ENCODE results near the gene RANBP3L.
"Not testable (repeated sequence)": the region's sequence is repeated elsewhere in the genome, so short reads cannot be mapped to it uniquely, and the experiment has no call there.

Gene RANBP3L

GRCh38 chr5:36202521-36202961 is 99.2 kb downstream of the RANBP3L start:
- DNase-seq: no peak

DNA sequence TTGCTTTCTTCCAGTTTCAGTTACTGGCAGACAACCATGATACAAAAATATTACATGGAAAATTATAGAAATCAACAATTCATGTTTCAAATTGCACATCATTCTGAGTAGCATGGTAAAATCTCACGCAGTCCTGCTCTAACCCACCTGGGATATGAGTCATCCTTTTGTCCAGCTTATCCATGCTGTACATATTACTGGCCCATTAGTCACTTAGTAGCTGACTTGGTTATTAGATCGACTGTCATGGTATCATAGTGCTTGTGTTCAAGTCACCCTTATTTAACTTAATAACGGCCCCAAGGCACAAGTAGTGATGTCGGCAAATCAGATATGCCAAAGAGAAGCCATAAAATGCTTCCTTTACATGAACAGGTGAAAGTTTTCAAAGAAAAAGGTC is 101.2 kb downstream of the RANBP3L start:
- DNase-seq: no peak

- DNase-seq: no peak
These were observed 102.1 kb downstream of the RANBP3L start for GRCh38 chr5:36199620-36200019.

DNA sequence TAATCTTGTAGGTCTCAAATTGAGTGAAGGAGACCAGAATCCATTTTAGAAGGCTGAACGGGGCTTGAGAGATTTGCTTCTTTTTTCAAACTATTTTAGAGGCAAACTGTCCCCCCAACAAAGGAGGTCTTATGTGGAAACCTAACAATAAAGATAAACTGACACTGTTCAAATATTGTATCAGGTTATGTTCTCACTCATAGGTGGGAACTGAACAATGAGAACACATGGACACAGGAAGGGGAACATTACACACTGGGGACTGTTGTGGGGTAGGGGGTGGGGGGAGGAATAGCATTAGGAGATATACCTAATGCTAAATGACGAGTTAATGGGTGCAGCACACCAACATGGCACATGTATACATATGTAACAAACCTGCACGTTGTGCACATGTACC is 102.9 kb downstream of the RANBP3L start:
- DNase-seq: not testable (repeated sequence)

Measured in stimulated activated CD4-positive, alpha-beta T cell treated with anti-CD3 and anti-CD28 coated beads, Interleukin-12 subunit alpha, Interleukin-12 subunit beta, amount 100 ng/mL, for 4 hours (primary cell).